Breast epithelium (tissue), 3 donors: ENCODE data around the gene SLC39A1.

ENCODE experiments used
- POLR2A ChIP-seq: fragments of 450-650 bp; IDR thresholded peaks from one replicate; pipeline ENCODE4 v1.6.1; 2016; ENCODE audit warnings: antibody characterized with exemption, mild to moderate bottlenecking, moderate library complexity
- POLR2AphosphoS5 ChIP-seq, 3 donors: sonication (generic); formaldehyde crosslinking; IDR thresholded peaks; one replicate each; pipeline ENCODE4 v1.6.1; 2017; ENCODE audit warnings: antibody characterized with exemption in 3 of 3
- TF ChIP-seq, protein P1 (sequence below), 3 donors: fragments of 450-650 bp; IDR thresholded peaks; one replicate each; pipeline ENCODE4 v1.5.1; 2016 to 2017; ENCODE audit warnings: antibody characterized with exemption in 3 of 3, mild to moderate bottlenecking in 3 of 3, moderate library complexity in 3 of 3

DNA sequence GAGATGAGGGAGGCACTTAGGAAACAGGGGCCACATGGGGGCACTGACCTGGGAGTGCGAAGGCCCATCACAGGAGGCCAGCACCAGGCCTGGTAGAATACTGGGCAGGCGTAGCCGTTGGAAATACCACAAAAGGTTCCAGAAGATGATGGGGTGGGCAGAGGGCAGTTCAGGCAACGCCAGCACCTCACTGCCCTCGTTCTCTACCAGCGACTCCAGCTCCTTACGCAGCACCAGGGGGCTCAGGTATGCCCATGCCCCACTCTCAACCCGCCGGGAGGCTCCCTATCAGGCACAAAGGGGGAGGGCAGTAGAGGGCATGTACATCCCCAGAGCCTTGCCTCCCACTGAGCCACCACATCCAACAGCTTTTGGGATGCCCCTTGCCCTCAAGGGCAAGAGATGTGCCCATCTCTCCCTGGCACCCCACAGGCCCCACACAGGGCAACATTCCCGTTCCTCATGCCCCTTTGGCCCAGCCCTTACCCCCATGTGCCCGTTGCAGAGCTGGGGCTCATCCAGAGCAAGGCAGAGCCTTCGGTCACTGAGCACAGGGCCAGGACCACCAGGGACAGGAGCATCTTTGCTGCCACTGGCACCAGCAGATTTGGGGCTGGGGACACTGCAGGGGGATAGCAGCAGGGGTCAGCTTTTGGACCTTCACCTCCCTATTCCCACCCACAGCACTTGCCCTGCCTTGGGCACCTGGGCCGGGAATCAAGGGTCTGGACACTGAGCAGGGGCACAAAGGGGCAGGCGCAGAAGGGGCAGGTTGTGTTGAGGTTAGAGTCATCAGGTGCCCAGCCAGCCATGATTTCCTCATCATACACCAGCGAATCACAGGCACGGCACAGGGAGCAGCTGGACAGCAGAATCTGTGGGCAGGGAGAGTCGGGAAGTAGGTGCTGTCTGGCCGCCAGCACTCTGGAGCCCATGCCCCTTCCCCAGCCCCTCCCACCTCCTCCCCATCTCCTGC lies 30.9 kb downstream of the SLC39A1 start:
- TF ChIP-seq, protein P1, sequence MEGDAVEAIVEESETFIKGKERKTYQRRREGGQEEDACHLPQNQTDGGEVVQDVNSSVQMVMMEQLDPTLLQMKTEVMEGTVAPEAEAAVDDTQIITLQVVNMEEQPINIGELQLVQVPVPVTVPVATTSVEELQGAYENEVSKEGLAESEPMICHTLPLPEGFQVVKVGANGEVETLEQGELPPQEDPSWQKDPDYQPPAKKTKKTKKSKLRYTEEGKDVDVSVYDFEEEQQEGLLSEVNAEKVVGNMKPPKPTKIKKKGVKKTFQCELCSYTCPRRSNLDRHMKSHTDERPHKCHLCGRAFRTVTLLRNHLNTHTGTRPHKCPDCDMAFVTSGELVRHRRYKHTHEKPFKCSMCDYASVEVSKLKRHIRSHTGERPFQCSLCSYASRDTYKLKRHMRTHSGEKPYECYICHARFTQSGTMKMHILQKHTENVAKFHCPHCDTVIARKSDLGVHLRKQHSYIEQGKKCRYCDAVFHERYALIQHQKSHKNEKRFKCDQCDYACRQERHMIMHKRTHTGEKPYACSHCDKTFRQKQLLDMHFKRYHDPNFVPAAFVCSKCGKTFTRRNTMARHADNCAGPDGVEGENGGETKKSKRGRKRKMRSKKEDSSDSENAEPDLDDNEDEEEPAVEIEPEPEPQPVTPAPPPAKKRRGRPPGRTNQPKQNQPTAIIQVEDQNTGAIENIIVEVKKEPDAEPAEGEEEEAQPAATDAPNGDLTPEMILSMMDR (IDR thresholded peaks at IDR 0.05): no peak
- TF ChIP-seq POLR2A: no peak
- TF ChIP-seq POLR2AphosphoS5 (IDR thresholded peaks at IDR 0.05): no peak
